PFSK-1 (cell line): ENCODE data around the gene ARHGEF16.

Experiments
- FOXP2 ChIP-seq: optimal IDR thresholded peaks from 2 replicates; pipeline ENCODE3; 2011; ENCODE audit warnings: borderline replicate concordance, control low read depth, inconsistent platforms; ENCODE audit not compliant: insufficient read depth; ENCODE audit errors: extremely low read length, extremely low read depth
- POLR2AphosphoS5 ChIP-seq: IDR thresholded peaks from 2 replicates; pipeline ENCODE4 v1.6.1; 2012; ENCODE audit warnings: low read depth, mild to moderate bottlenecking, control low read depth, low read length, moderate library complexity
- REST ChIP-seq, 2 experiments: IDR thresholded peaks; 2 replicates each; pipeline versions ENCODE4 v1.6.1 to v1.8.0; 2011 to 2012; ENCODE audit warnings: low read depth in 2 of 2, low read length in 2 of 2, control low read depth in 1 of 2, inconsistent platforms in 1 of 2, mild to moderate bottlenecking in 1 of 2, moderate library complexity in 1 of 2; ENCODE audit not compliant: insufficient read depth in 1 of 2
- SIN3A ChIP-seq: IDR thresholded peaks from 2 replicates; pipeline ENCODE4 v1.6.1; 2012; ENCODE audit warnings: mild to moderate bottlenecking, low read length, moderate library complexity, borderline replicate concordance; ENCODE audit not compliant: insufficient read depth
- TAF1 ChIP-seq: IDR thresholded peaks from 2 replicates; pipeline ENCODE4 v1.6.1; 2012; ENCODE audit warnings: low read length, control low read depth, borderline replicate concordance; ENCODE audit not compliant: insufficient read depth

The ARHGEF16 gene

GRCh38 chr1:3436901-3437300, 17.6 kb upstream of the ARHGEF16 start:
- TF ChIP-seq SIN3A (no peak), TAF1 (no peak), FOXP2 (no peak), REST (IDR thresholded peaks at IDR 0.05; ENCODE audit: insufficient read depth in 1 of 2, low read depth in 2 of 2, low read length in 2 of 2) (no peak), POLR2AphosphoS5 (no peak)

GRCh38 chr1:3438661-3439180, 15.7 kb upstream of the ARHGEF16 start:
- no peak for TF ChIP-seq SIN3A
- no peak for TF ChIP-seq POLR2AphosphoS5
- no peak for TF ChIP-seq TAF1
- no peak for TF ChIP-seq FOXP2
- TF ChIP-seq REST (IDR thresholded peaks at IDR 0.05; ENCODE audit: insufficient read depth in 1 of 2, low read depth in 2 of 2, low read length in 2 of 2): no peak

DNA sequence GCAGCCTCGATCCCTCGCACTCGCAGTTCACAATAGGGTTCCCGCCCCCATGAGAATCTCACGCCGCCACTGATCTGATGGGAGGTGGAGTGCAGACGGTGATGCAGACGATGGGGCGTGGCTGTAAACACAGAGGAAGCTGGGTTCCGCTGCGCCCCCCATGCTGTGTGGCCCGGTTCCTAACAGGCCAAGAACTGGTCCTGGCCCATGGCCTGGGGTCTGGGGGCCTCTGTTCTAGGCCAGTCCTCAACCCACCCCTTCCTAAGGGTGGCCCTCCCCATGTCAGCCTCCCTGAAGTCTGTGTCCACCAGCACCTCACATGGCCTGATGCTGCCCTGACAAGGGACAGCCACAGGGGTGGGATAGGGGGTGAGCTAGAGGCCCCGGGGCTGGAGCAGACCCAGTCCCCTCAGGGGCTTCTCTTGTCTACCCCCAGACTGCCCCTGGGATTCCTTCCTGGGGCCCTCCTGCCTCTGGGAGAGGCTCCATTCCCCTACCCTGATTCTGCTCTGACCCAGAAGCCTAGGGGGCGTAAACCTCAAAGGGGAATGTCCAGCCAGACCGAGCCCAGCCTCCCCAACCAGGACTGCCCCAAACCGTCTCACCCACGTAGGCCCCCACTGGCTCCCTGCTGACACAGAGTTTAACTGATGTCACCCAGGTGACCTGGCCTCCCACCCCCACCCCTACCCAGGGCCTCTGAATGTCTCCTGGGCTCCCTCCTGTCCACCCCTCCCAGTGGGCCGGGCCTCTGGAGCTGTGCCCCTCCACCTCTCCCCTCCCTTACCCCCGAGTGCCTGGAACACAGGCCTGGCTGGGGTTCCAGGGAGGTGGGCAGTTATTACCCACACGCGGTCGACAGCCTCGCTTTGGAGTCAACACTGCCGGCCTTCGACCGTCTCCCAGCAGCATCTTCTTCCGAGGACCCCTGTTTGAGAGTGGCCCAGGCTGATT, 14.8 kb upstream of the ARHGEF16 start:
- TF ChIP-seq TAF1: no peak
- TF ChIP-seq POLR2AphosphoS5: no peak

DNA sequence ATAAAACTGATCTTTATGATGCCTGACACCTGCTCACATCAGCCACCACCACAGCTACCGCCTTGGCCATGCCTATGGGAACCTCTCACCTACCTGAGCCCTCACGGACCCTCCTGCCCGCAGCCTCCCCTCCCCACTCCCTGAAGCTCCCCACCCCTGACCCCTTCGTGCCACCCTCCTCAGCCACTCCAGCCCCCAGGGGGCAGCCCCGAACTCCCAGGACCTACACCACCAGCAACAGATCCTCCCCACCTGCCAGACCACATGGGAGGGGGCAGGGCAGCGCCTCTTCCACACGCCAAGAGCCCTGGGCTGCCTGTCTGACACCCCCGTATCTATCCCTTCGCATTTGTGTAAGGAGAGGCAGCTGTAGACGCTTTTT, 14.2 kb upstream of the ARHGEF16 start:
- TF ChIP-seq POLR2AphosphoS5: no peak
- TF ChIP-seq FOXP2: no peak
- no peak for TF ChIP-seq SIN3A
- TF ChIP-seq TAF1: no peak
- no peak for TF ChIP-seq REST (IDR thresholded peaks at IDR 0.05; ENCODE audit: insufficient read depth in 1 of 2, low read depth in 2 of 2, low read length in 2 of 2)

- TF ChIP-seq TAF1 (no peak), SIN3A (no peak), POLR2AphosphoS5 (no peak), REST (IDR thresholded peaks at IDR 0.05; ENCODE audit: insufficient read depth in 1 of 2, low read depth in 2 of 2, low read length in 2 of 2) (no peak), FOXP2 (no peak)
These were observed 13.6 kb upstream of the ARHGEF16 start for GRCh38 chr1:3440711-3441409.
